ENCODE results near the gene OLAH.

Gene OLAH

DNA sequence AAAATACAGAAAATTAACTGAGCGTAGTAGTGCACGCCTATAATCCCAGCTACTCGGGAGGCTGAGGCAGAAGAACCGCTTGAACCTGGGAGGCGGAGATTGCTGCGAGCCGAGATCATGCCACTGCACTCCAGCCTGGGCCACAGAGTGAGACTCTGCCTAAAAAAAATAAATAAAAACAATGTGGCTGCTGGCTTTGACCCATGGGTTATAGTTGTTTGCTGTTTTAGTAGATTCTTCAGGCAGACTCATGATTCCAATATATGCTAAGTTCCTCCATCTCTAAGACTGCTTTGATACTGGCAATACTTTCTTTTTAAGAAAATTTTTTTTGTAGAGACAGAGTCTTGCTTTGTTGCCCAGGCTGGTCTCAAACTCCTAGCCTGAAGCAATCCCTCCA lies 8.4 kb downstream of the OLAH start:
- H3K27me3 Mint-ChIP-seq: no peaks in the 10 kb centered on the region
- ATAC-seq (no peak), DNase-seq (no peak)
- no peaks in the 10 kb centered on the region for H3K9me3 Mint-ChIP-seq
- H3K4me3 Mint-ChIP-seq: no peak overlapping the region
- no peaks in the 10 kb centered on the region for H3K4me1 Mint-ChIP-seq
- H3K27ac Mint-ChIP-seq: no peak overlapping the region

DNA sequence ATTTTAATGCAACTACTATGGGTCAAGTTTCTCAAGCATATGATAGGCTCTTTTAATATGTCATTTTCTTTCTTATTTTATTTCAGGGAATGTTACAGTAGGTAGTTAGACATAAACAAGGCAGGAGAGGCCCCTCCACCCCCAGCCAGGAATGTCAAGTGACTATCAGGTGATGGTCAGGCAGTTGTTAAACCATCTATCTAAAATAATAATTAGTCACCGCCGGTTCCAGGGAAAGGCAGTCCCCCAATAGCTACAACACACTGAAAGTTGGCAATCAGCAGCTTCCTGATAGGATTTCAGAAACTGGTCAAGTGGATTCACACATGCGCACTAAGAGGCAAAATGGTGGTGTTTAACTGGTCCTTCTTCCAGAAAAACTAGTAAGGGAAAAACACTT lies 9.3 kb downstream of the OLAH start:
- H3K27me3 Mint-ChIP-seq: no peaks in the 10 kb centered on the region

DNA sequence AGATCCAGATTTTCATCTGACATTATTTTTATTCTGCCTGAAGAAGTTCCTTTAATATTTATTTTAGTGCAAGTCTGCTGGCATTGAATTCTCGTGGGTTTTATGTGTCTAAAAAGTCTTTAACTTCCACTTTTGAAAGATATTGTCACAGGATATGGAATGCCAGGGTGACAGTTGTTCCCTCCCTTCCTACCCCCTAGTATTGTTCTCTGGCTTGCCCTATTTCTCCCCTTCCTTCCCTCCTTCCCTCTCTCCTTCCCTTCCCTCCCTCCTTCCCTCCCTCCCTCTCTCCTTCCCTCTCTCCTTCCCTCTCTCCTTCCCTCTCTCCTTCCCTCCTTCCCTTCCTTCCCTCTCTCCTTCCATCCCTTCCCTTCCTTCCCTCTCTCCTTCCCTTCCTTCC lies 14.9 kb downstream of the OLAH start:
- Mint-ChIP-seq H3K4me1 (no peaks in the 10 kb centered on the region), H3K27me3 (no peaks in the 10 kb centered on the region), H3K27ac (no peak overlapping the region), H3K9me3 (peaks cover 10 to 14% of the 10 kb centered on the region in 2 donors), H3K4me3 (no peak overlapping the region)
- no peak for DNase-seq
- ATAC-seq: no peak

More for the DNA sequence above, 9.3 kb downstream of the OLAH start:
- DNase-seq (no peak), ATAC-seq (no peak)
- Mint-ChIP-seq H3K9me3 (no peaks in the 10 kb centered on the region), H3K27ac (no peak overlapping the region), H3K4me1 (no peaks in the 10 kb centered on the region), H3K4me3 (no peak overlapping the region)

GRCh38 chr10:15059914-15060313 lies 16.2 kb downstream of the OLAH start:
- DNase-seq: no peak
- H3K4me1 Mint-ChIP-seq: no peaks in the 10 kb centered on the region
- no peak overlapping the region for H3K4me3 Mint-ChIP-seq
- H3K27ac Mint-ChIP-seq: no peak overlapping the region
- no peak for ATAC-seq
- peaks cover 10 to 15% of the 10 kb centered on the region in 2 donors for H3K9me3 Mint-ChIP-seq
- H3K27me3 Mint-ChIP-seq: peaks cover 7% of the 10 kb centered on the region

DNA sequence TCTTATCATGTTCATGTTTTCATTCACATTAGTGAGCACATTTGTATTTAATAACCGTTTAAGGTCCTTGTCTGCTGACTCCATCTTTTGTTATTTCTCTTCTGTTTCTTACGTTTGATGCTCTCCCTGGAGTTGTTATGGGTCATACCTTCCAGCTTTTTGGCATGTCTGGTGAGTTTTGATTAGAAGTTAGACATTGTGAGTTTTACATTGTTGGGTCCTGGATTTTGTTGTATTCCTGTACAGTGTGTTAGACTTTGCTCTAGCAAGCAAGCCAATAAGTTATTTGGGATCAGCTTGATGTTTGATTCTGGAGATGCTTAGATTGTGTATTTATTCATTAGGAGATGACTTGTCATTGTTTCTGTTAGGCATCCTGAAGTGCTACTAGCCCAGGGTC lies 16.9 kb downstream of the OLAH start:
- DNase-seq (no peak), ATAC-seq (no peak)
- Mint-ChIP-seq H3K9me3 (peaks cover 10 to 21% of the 10 kb centered on the region in 2 donors), H3K4me1 (no peaks in the 10 kb centered on the region), H3K27ac (no peak overlapping the region), H3K4me3 (no peak overlapping the region), H3K27me3 (peaks cover 7% of the 10 kb centered on the region)

- no peak overlapping the region for H3K4me3 Mint-ChIP-seq
- peaks cover 7% of the 10 kb centered on the region for H3K27me3 Mint-ChIP-seq
- H3K27ac Mint-ChIP-seq: no peak overlapping the region
- DNase-seq (no peak), ATAC-seq (no peak)
- H3K9me3 Mint-ChIP-seq: peaks cover 0 to 7% of the 10 kb centered on the region in 2 donors
- no peaks in the 10 kb centered on the region for H3K4me1 Mint-ChIP-seq
These were observed 23.4 kb downstream of the OLAH start for GRCh38 chr10:15067154-15067553.

- DNase-seq (no peak), ATAC-seq (no peak)
- Mint-ChIP-seq H3K4me1 (no peaks in the 10 kb centered on the region), H3K9me3 (peaks cover 0 to 7% of the 10 kb centered on the region in 2 donors), H3K27ac (no peak overlapping the region), H3K4me3 (no peak overlapping the region), H3K27me3 (peaks cover 7% of the 10 kb centered on the region)
These were observed 25.1 kb downstream of the OLAH start for GRCh38 chr10:15068802-15069201.

- no peaks in the 10 kb centered on the region for H3K4me1 Mint-ChIP-seq
- H3K27me3 Mint-ChIP-seq: peaks cover 4% of the 10 kb centered on the region
- H3K27ac Mint-ChIP-seq: no peak overlapping the region
- ATAC-seq (no peak), DNase-seq (no peak)
- H3K9me3 Mint-ChIP-seq: peaks cover 0 to 7% of the 10 kb centered on the region in 2 donors
- H3K4me3 Mint-ChIP-seq: no peak overlapping the region
These were observed 25.5 kb downstream of the OLAH start for GRCh38 chr10:15069230-15069629.

DNA sequence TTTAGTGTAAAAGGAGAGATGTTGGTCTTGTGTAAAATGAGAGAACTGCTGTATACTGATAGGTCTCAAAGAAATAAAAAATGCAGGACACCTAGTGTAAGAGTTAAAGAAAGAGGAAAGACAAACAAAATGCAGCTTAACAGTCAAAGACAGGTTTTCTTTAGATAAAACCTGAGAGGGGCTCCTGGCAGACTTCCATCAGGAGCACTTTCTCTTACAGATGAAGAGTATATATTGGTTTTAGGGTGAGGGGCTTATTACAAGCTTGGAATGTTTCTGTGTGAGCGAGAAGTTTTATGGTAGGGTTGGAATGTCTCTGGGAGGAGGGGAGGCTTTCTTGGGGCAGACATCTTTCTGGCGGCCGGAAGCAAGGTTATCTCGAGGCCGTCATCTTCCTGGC lies 28.6 kb downstream of the OLAH start:
- Mint-ChIP-seq H3K4me3 (no peak overlapping the region), H3K9me3 (no peaks in the 10 kb centered on the region), H3K27ac (no peak overlapping the region), H3K27me3 (no peaks in the 10 kb centered on the region), H3K4me1 (no peaks in the 10 kb centered on the region)
- DNase-seq (no peak), ATAC-seq (no peak)

DNA sequence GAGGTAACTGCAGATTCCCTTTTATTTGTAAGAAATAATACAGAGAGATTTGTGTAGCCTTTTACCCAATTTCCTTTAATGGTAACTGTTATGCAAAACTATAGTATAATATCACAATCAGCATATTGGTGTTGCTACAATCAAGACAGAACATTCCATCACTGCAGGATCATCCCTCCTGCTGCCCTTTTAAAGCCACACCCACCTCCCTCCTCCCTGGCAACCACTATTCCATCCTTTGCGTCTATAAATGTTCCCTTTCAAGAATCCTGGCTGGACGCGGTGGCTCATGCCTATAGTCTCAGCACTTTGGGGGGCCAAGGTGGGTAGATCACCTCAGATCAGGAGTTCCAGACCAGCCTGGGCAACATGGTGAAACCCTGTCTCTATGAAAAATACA lies 31.7 kb downstream of the OLAH start:
- Mint-ChIP-seq H3K27me3 (no peaks in the 10 kb centered on the region), H3K4me1 (no peaks in the 10 kb centered on the region), H3K27ac (no peak overlapping the region), H3K4me3 (no peak overlapping the region), H3K9me3 (no peaks in the 10 kb centered on the region)
- DNase-seq (no peak), ATAC-seq (no peak)

- Mint-ChIP-seq H3K27me3 (no peaks in the 10 kb centered on the region), H3K4me3 (peak overlapping the region in 1 of 2 donors; percentile 11), H3K27ac (no peak overlapping the region), H3K4me1 (no peaks in the 10 kb centered on the region), H3K9me3 (no peaks in the 10 kb centered on the region)
- ATAC-seq (no peak), DNase-seq (no peak)
These were observed 40.1 kb downstream of the OLAH start for GRCh38 chr10:15083674-15084501.

DNA sequence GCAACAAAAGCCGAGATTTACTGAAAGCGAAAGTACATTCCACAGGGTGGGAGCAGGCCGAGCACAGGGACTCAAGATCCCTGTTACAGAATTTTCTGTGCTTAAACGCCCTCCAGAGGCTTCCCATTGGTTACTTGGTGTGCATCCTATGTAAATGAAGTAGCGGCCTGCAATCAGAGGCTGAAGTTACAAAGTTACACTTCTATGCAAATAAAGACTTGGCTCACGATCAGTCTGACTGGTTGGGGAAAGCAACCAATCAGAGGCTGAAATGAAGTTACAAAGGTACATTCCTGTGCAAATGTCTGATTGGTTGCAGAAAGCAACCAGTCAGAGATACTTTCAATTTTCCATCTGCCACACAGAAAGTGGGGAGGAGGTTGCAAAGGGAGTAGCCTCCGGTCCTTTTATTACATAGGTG lies 40.8 kb downstream of the OLAH start:
- H3K27ac Mint-ChIP-seq: no peak overlapping the region
- no peaks in the 10 kb centered on the region for H3K9me3 Mint-ChIP-seq
- ATAC-seq: no peak
- H3K4me1 Mint-ChIP-seq: no peaks in the 10 kb centered on the region
- no peak for DNase-seq
- H3K27me3 Mint-ChIP-seq: no peaks in the 10 kb centered on the region
- H3K4me3 Mint-ChIP-seq: peak overlapping the region in 1 of 2 donors; percentile 11

- Mint-ChIP-seq H3K27ac (peak within 1 kb of the TSS in 1 of 2 donors; percentile 52), H3K9me3 (no peaks in the 10 kb centered on the region), H3K4me3 (peak within 1 kb of the TSS; percentile 80 to 82), H3K27me3 (no peaks in the 10 kb centered on the region), H3K4me1 (no peaks in the 10 kb centered on the region)
- ATAC-seq: peak; percentile 99
- peak; percentile 86 to 89 for DNase-seq
These were observed 44.9 kb downstream of the OLAH start, which contains the start of gene ACBD7 for GRCh38 chr10:15088428-15089261. TSS of gene ACBD7 (minus strand) at chr10:15088776. CDS start at chr10:15088728, 48 bp downstream.

DNA sequence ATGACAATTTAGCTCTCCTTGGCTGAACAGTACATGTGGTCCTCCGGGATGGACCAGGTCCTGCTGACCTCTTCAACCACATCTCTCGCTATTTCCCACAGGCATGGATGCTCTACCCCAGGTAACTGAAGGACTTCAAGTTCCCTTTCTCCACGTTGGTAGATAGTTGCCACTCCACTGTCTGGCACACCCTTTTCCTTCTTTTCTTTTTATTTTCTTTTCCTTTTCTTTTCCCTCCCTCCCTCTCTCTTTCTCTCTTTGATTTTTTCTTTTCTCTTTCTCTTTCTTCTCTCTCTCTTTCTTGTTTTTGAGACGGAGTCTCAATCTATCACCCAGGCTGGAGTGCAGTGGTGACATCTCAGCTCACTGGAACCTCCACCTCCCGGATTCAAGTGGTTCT lies 47.7 kb downstream of the OLAH start:
- Mint-ChIP-seq H3K27me3 (no peaks in the 10 kb centered on the region), H3K9me3 (no peaks in the 10 kb centered on the region), H3K4me1 (peaks cover 5% of the 10 kb centered on the region), H3K27ac (no peak overlapping the region), H3K4me3 (no peak overlapping the region)
- ATAC-seq (no peak), DNase-seq (no peak)

DNA sequence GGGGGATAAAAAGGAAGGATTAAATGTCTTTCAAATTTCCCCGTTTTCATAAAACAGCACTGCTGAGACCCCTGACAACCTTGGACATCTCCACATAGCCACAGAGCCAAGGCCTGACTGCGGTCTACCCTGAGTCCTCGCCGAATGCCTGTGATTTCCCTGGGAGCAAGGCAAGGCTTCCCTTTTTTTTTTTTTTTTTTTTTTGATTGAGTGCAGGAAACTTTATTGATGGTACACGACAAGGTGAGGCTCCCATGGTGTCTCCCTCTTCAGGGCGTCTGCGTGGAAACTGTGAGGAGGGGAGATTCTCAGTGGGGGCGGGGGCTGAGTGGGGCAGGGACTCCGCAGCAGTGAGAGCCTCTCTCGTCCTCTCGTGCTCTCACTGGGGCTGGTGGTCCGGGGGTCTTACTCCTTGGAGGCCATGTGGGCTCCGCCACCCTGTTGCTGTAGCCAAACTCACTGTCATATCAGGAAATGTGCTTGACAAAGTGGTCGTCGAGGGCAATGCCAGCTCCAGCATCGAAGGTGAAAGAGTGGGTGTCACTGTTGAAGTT lies 49.2 kb downstream of the OLAH start:
- H3K4me3 Mint-ChIP-seq: no peak overlapping the region
- H3K27ac Mint-ChIP-seq: peak overlapping the region in 1 of 2 donors; percentile 60
- H3K4me1 Mint-ChIP-seq: peaks cover 11% of the 10 kb centered on the region
- no peaks in the 10 kb centered on the region for H3K9me3 Mint-ChIP-seq
- ATAC-seq (no peak), DNase-seq (no peak)
- no peaks in the 10 kb centered on the region for H3K27me3 Mint-ChIP-seq

GRCh38 chr10:15096661-15097010 lies 52.9 kb downstream of the OLAH start:
- Mint-ChIP-seq H3K4me1 (peaks cover 38% of the 10 kb centered on the region), H3K27me3 (no peaks in the 10 kb centered on the region), H3K4me3 (peak overlapping the region; percentile 94 to 96), H3K27ac (peak overlapping the region; percentile 98), H3K9me3 (no peaks in the 10 kb centered on the region)
- peak; percentile 41 for ATAC-seq
- no peak for DNase-seq
